SK-N-DZ (cell line): ENCODE results near the gene UBE2S.
"Not testable (repeated sequence)": the region's sequence is repeated elsewhere in the genome, so short reads cannot be mapped to it uniquely, and the experiment has no call there.

Experiments used
- DNase-seq: peaks from one replicate; pipeline ENCODE4 v3.0.0-alpha.2; 2015; ENCODE audit warnings: low spot score

The UBE2S gene

DNA sequence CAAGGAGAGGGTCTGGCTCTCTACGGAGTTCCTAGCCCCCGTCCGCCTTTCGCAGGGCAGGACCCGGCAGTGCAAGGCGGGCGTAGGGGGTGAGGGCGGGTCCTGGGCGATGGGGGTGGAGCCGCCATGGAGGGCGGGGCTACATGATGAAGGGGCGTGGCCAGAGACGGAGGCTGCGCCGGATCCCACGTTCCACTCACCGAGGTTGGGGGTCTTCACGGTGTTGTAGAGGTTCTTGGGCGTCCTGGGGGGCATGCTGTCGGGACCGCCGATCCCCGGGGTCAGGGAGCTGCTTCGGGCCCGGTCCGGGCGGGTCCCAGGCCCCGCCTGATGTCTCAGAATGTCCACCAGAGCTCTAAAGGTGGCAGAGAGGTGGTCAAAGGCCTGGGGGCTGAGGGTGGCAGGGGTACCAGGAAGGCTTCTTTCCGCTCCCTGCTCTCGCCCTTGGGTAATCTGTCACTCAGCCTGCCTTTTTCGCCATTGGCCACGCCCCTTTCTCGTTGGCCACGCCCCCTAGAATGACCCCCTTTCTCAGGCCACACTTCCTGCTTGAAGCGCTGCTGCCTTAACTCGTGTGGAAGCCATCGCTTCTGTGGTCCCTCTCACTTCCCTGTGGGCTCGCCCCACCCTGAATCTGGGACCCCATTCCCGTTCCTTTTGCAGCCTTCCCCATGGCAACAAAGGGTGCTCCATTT lies 33.0 kb upstream of the UBE2S start:
- DNase-seq, result no peak

DNA sequence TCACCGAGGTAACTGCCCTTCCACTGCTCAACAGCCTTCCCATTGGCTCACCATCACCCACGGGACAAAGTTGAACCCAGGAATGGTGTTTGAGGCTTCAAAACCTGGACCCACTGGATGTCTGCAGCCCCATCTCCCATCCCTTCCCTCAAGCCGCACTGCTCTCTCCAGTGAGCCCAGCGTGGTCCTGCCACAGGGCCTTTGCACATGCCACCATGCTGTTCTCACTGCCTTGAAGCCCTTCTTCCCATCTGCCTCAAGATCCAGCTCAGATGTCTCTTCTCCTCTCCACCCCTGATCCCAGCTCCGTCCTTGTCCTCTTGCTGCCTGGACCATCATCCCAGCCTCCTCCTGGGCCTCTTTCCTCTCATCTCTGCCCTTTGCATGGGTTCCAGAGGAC lies 31.5 kb upstream of the UBE2S start:
- no peak for DNase-seq

DNA sequence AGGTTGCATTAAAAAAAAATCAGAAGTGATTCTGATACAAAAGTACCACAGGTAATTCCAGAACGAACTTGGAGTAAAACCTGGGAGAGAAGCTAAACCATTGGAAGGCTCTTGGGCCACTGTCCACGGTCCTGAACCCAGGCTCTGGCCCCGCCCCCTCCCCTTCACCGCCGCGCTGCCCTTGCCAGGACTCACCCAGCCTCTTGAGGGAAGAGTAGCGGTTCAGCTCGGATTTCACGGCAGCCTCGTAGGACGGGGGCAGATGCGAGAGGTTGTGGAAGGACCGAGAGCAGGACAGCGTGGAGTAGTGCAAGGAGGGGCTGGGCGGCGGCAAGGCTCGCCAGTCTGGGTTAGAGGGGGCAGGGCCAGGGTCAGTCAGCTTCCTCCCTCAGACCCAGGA lies 29.8 kb upstream of the UBE2S start:
- DNase-seq, result peak; percentile 29

DNA sequence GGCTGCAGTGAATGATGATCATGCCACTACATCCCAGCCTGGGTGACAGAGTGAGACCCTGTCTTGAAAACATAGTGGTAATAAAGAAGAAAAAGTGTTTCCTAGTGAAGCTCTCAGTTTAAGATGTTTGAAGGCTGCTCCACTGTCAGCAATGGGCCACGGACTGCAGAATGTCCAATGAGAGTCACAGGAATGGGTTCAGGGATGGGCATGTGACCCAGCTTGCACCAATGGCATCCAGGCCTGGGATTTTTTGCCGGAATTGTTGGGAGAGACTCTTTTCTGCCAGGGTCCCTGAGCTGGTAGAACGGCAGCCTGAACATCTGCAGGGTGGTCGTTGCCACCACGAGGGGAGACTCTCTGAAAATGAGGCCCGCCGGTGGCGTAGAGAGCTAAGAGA lies 29.3 kb upstream of the UBE2S start:
- DNase-seq, result no peak

DNA sequence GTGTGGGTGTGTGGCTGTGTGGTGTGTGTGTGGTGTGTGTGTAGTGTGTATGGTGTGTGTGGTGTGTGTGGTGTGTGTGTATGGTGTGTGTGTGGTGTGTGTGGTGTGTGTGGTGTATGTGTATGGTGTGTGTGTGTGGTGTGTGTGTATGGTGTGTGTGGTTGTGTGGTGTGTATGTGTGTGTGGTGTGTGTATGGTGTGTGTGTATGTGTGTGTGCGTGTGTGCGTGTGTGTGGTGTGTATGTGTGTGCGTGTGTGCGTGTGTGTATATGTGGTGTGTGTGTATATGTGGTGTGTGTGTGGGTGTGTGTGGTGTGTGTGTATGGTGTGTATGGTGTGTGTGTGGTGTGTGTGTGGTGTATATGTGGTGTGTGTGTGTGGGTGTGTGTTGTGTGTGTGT lies 27.4 kb upstream of the UBE2S start:
- no peak for DNase-seq

DNA sequence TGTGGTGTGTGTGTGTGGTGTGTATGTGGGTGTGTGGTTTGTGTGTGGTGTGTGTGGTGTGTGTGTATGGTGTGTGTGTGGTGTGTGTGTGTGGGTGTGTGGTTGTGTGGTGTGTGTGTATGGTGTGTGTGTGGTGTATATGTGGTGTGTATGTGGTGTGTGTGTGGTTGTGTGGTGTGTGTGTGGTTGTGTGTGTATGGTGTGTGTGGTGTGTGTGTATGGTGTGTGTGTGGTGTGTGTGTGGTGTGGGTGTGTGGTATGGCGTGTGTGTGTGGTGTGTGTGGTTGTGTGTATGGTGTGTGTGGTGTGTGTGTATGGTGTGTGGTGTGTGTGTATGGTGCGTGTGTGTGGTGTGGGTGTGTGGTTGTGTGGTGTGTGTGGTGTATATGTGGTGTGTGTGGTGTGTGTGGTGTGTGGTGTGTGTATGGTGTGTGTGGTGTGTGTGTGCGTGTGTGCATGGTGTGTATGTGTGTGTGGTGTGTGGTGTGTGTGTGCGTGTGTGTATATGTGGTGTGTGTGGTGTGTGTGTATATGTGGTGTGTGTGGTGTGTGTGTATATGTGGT lies 26.9 kb upstream of the UBE2S start:
- DNase-seq, result no peak

DNA sequence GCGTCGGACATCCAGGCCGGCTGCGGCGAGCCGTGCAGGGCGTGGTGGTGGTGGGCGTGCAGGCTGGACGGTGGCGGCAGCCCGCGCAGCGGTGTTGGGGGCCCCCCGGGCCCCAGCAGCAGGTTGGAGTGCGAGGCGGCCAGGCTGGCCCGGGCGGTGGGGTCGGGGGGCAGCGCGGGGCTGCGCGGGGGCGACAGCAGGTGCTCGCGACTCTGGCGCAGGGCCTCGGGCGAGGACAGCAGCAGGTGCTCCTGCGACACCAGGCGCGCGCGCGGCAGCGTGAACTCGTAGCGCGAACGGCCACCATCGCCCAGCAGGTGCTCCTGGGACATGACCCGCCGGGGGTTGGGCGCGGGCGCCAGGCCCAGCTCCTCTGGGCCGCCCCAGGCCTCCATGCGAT lies 25.7 kb upstream of the UBE2S start:
- DNase-seq, result no peak

DNA sequence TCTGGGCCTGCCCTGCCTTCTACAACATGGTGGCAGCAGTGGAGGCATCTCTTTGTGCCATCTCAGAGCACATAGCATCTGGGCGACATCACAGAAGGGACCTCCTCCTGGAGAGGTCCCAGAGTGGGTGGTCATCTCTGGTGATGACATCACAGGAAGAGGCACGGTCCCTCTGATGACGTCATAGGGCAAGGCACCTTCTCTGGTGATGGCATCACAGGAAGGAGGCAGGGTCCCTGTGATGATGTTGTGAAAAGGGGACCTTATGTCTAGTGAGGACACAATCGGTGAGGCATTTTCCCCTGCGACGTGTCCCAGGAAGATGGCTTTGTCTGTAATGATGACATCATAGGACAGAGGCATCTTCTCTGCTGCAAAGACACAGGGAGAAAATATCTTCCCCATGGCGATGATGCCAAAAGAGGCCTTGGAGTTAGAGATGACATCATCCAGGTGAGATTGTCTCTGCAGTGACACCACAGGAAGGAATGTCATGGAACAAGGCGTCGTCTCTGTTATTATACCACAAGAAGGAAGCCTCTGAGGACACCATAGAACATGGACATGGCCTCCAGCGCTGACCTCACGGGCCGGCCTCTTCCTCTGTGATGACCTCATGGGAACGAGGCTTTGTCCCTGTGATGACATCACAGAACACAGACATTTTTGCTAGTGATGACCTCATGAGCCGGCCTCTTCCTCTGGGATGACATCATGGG lies 24.8 kb upstream of the UBE2S start:
- no peak for DNase-seq

DNA sequence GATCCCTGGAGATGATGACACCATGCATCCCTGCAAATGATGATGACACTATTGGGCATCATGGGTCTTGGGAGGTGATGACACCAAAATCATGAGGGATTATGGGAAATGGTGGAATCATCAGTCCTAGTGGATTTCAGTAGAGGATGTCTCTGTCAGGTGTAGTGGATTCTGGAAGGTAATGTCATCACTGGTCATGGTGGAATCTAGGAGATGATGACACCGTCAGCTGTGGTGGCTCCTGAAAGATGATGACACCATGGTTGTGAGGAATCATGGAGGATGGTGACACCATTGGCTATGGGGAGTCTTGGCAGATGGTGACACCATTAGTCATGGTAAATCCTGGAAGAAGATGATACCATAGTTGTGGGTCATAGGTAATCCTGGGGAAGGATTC lies 23.6 kb upstream of the UBE2S start:
- DNase-seq, result no peak

DNA sequence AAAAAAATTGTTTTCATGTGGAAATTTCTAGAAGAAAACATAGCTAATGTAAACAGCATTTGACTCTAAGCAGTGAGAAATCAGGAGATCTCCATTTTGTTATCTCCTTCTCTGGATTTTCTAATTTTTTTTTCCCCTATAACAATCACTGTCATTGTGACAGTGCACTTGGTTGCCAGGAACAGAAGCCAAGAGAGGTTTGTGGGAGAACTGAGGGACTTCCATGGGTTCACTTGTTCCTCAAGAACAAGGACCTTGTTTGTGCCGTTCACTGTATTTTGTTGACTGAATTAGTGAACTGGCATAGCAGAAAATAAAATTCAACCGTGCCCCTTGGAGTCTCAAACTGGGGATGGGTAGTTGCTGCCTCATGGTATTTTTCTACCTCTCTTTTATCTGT lies 18.5 kb upstream of the UBE2S start:
- no peak for DNase-seq

DNA sequence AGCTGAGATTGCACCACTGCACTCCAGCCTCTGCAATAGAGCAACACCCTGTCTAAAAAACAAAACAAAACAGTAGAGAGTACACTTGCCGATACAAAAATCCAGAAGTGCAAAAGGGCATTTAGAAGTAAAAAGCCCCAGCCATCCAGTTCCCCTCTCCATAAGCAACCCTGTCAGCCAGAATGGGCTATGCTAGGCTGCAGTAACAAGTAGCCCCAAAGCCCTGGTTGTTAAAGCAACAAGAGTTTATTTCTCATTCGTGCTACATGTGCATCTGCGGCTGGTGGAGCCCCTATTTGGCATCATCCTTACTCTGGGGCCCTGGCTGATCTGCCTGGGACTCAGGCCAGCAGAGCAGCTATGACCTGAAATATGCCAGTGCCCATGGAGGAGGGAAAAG lies 16.9 kb upstream of the UBE2S start:
- DNase-seq, result no peak

DNA sequence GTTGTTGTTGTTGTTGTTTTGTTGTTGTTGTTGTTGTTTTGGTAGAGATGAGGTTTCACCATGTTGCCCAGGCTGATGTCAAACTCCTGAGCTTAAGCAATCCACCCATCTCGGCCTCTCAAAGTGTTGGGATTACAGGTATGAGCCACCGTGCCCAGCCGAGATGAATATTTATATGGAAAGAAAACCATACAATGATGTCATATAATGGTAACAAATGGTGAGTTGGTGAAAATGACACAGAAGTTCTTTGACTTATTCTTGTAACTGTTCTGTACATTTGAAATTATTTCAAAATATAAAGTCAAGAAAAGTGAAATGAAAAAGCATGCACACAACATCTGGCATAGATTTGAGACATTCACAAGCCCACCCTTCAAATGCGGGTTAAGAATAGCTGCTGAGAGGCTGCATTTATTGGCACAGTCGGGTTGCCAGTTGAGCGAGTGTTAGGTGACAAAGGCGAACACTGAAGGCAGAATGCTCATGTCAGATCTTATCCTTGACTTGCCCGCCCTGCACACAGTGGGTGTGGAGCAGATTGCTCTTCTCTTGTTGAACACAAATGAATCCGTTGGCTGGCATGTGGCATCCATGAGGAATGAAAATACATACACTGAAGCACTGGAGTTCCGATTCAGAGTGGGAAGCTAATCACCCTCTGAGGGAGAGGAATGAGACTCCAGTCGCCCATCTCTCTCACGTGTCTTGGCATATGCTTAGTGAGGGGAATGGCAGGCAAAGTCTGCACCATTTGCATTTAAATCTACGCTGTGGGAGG lies 15.8 kb upstream of the UBE2S start:
- DNase-seq, result no peak

DNA sequence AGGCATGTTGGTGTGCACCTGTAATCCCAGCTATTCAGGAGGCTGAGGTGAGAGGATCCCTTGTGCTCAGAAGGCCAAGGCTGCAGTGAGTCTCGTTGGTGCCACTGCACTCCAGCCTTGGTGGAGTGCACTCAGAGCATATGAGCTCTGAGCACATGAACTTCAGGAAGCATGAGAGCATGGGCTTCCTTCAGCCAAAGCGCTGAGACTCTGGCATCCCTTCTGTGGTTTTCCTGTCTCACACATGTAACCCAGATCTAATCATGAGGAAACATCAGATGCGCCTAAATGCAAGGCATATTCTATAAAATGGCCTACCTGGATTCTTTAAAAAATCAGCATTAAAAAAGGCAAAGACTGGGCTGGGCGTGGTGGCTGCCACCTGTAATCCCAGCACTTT lies 13.7 kb upstream of the UBE2S start:
- not testable (repeated sequence) for DNase-seq

DNA sequence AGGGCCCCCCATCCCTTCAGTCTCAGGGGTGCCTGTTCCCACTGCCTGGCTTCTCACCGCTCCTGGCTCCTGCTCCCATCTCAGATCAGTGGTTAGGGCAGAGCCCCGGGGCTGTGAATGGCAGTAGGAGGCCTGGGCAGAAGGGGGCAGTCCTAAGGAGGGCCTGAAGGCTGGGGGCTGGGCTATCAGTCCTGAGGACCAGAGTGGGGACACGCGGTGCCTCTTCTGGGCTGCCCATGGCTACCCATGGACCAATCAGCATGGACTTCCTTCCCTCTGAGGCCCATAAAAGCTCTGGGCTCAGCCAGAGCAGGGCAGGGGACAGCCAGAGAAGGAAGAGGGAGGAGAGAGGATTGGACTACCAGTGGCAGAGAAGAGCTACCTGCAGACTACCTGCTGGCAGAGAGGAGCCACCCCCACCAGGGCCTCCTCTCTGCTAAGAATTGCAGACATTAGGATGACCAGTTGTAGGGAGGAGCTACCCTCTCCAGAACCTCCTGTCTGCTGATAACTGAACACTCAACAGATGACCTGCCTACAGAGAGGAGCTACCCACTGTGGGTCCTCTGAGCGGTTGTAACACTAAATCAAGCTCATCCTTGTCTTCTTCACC lies 12.1 kb upstream of the UBE2S start:
- DNase-seq, result no peak

DNA sequence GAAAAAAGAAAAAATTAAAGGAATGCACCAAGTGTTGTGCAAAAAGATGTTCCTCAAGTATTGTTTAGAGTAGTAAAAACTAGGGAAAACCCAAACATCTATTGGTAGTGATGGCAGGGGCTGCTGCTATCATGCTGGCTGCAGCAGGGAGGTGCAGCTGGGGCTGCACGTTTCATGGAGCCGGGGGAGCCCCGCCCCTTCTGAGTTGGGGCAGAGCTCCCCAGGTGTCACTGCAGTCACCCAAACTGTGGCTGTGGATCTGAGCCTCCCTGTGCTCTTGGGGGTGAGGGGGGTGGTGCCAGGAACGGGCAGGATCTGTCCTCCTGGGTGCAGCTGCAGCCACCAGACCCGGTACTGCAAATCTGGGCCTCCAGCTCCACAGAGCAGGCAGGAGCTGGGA lies 11.5 kb upstream of the UBE2S start:
- no peak for DNase-seq

DNA sequence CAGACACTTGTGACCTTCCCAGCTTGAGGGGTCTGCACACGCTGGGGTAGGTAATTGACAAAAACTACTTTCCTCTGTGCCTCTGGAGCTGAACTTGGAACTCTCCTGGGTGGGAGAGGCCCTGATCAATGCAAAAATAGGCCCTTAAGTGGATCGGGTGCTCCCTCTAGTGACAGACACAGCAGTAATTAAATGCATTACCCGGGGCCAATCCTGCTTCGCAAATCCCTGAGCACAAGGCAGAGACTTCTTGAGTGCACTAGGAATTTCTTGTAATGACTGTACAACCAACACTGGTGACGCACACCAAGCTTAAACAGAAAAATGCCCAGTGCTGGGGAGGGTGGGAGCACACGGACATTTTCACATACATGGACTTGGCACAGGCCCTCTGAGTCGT lies 10.6 kb upstream of the UBE2S start:
- peak; percentile 61 for DNase-seq

DNA sequence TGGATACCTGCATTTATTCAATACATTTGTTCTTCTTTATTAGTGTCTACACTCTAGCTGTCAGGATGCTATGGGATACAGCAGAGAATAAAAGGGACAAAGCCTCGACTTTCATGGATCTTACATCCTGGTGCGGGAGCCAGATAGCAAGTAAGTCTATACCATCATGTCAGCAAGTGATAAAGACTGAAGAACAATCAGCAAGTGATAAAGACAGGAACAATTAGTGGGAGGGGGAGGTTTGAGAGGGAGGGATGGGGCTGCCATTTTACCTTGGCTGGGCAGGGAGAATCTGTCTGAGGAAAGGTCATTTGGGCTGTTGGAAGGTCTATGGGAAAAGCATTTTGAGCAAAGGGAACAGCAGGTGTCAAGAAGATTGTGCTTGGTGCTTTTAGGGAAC lies 2.6 kb upstream of the UBE2S start:
- DNase-seq, result no peak

DNA sequence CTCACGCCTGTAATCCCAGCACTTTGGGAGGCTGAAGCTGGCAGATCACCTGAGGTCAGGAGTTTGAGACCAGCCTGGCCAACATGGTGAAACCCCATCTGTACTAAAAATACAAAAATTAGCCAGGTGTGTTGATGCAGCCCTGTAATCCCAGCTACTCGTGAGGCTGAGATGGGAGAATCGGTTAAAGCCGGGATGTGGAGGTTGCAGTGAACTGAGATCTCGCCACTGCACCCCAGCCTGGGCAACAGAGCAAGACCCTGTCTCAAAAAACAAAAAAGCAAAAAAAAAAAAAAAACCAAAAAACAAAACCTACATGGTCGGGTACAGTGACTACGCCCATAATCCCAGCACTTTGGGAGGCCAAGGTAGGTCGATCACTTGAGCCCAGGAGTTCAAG lies 1.6 kb upstream of the UBE2S start:
- DNase-seq, result not testable (repeated sequence)

DNA sequence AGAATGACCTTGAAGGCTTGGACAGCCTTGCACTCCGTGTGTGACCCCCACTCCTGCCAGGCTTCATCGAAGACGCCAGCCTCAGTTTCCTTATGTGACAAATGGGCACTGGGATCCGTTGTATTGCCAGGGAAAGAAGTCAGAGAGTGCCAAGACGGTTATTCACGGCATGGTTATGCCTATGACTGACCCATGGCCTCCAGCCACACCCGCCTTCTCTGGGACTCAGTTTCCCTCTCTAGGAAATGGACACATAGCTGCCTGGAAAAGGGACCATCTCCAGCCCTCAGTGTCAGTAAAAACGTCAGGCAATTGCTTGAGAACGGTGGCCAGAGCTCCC lies 915 bp upstream of the UBE2S start:
- DNase-seq, result no peak

DNA sequence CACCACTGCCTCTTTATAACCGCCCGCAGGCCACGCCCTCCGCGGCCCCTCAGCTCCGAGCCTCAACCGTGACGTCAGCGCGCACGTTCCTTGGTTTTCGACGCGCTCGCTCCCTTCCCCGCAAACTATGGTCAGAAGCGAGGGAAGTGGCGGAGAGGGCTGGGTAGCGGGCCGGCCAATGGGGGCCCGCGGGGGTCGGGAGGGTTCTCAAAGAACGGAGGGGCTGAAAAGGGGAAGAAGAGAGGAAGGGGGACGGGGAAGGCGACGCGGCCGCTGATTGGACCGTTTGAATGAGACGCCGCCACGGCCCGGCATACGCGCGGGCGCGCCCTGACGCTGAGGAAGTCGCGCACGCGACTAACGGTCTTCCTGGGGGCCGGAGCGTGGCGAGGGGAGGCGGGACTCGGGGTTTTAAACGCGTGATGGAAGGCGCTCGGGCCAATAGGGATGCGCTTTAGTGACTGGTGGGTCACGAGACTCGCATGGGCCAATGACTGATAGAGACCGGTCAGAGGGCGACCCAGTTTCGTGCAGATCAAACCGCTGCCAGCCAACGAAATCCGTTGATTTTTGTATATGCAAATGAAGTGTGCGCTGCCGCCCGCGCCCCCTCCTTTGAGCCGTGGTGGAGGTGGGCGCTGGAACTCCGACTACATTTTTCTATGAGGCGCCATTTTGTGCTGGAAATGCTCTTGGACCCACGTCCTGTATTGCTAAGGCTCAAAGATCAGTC lies 378 bp upstream of the UBE2S start:
- peak; percentile 97 for DNase-seq

DNA sequence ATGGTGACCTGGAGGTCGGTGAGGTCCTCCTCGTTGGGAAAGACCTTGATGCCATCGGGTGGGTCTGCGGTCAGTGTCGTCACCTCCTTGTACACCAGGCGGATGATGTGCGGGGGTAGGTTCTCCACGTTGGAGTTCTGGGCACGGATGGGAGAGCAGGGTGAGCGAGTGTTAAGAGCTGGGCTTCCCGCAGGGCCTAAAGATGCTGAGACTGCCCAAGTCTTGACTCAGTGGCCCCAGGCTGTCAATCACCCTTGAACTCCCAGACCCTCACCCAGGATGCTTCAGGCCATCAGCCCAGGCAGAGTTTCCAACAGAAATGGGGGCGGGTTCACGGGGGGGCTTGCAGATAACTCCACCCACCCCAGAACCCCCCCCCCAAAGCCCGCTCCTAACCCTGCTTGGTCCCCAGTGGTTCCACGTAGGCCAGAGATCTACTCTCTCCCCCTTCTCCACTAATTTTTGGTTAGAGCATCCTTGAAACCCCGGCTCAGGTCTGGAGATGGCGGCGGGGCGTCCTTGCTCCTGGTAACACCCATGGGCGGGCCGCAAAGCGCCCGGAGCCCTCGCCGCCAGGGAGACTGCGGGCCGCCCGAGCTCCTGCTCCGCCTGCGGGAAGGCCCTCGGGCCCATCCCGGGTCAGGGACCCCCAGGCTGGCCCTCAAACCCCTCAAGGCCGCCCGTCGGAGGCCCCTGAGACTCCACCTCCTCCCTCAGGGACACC lies 600 bp downstream of the UBE2S start:
- DNase-seq, result no peak
